Psoas muscle (tissue), 8 donors: ENCODE data around the gene NTNG1. TPM values are rescaled to one million over a fixed set of nuclear protein-coding genes. Genes with fewer than 3 reads are reported as not detected.
"Not testable (repeated sequence)": the region's sequence is repeated elsewhere in the genome, so short reads cannot be mapped to it uniquely, and the experiment has no call there.

Source experiments
- ATAC-seq, 4 donors: fragments of 200-7000 bp; cut with Tn5 transposase; one replicate each; pipeline ENCODE4 v1.9.1; 2020; ENCODE audit warnings: moderate library complexity in 3 of 4, mild to moderate bottlenecking in 2 of 4
- DNase-seq, 2 donors: peaks; one replicate each; pipeline ENCODE4 v3.0.0-alpha.2; 2020
- H3K27ac ChIP-seq: fragments of 200-600 bp; one replicate; pipeline ENCODE4 v1.8.0; 2022
- H3K27me3 ChIP-seq, 3 donors: fragments of 200-600 bp in 1 of 3; one replicate each; pipeline versions ENCODE4 v1.6.1 to v1.8.0; 2013 to 2022; ENCODE audit warnings: low read length in 2 of 3, mild to moderate bottlenecking in 2 of 3, moderate library complexity in 1 of 3; ENCODE audit not compliant: insufficient read depth in 3 of 3
- H3K36me3 ChIP-seq, 2 donors: fragments of 200-600 bp in 1 of 2; one replicate each; pipeline versions ENCODE4 v1.6.1 to v1.8.0; 2013 to 2022; ENCODE audit warnings: low read depth in 1 of 2, mild to moderate bottlenecking in 1 of 2, moderate library complexity in 1 of 2; ENCODE audit not compliant: insufficient read depth in 1 of 2
- H3K4me1 ChIP-seq: fragments of 200-600 bp; one replicate; pipeline ENCODE4 v1.8.0; 2022
- H3K4me3 ChIP-seq: fragments of 200-600 bp; one replicate; pipeline ENCODE4 v1.8.0; 2022; ENCODE audit warnings: mild to moderate bottlenecking
- H3K9me3 ChIP-seq: fragments of 200-600 bp; one replicate; pipeline ENCODE4 v1.8.0; 2022
- WGBS, 3 donors: extraction: QIAGEN DNeasy Blood & Tissue Kit; methylation state at CpG; one replicate each; pipeline versions ENCODE4 v1.1.6 to v1.1.7; 2013; 5-methylcytosine and 5-hydroxymethylcytosine counted together
- intact Hi-C, 2 donors: fragments of 100-400 bp; cut with DNase I; formaldehyde crosslinking; loops; one replicate each; pipeline versions ENCODE4 v1.11.0 to v1.14.2; 2022
- long read RNA-seq, 2 donors: library from polyadenylated mRNA; unstranded; transcript quantifications; one replicate each; pipeline ENCODE4 v2.0.0, GENCODE V29; 2021
- polyA plus RNA-seq, 3 donors: library from polyadenylated mRNA; stranded (reverse); fragments of 200-250 nt; gene quantifications; one replicate each; pipeline ENCODE4 v1.2.3, GENCODE V29; 2013
- total RNA-seq, 4 donors: library from RNA; stranded (reverse); fragmentation: NEBNext Ultra II Directional in 2 of 4; extraction: Animal tissue kit (Norgen Biotek cat#: 25700) in 2 of 4; gene quantifications; one replicate each; pipeline versions ENCODE4 v1.2.1 to v1.2.4, GENCODE V29; 2021 to 2023
- TF ChIP-seq, protein P1 (sequence below): fragments of 200-600 bp; IDR thresholded peaks from one replicate; pipeline ENCODE4 v1.8.0; 2022; ENCODE audit warnings: antibody characterized with exemption
- donor health status: healthy with polysubstance abuse.
- donor health status: DM: no; HTN: no; CAD: no; lungs with moderate emphysema.
- donor health status: Bipolar disorder and iron deficiency.
- donor health status: healthy.
- donor health status: DM: yes; HTN: yes; CAD: no.
- donor health status: DM: no; HTN: no; CAD: no.
- donor health status: DM: no; HTN: no; CAD: no.
- donor health status: DM: yes; HTN: yes; CAD: no.

NTNG1 gene
- under 1 TPM in 2 of 4 donors, not detected in 2; 0.27 to 0.34 TPM for total RNA-seq
- under 1 TPM in 1 of 3 donors, not detected in 2; 0.01 TPM for polyA plus RNA-seq
- long read RNA-seq, donor 1, result 0 reads
- long read RNA-seq, donor 2, result 0 reads

DNA sequence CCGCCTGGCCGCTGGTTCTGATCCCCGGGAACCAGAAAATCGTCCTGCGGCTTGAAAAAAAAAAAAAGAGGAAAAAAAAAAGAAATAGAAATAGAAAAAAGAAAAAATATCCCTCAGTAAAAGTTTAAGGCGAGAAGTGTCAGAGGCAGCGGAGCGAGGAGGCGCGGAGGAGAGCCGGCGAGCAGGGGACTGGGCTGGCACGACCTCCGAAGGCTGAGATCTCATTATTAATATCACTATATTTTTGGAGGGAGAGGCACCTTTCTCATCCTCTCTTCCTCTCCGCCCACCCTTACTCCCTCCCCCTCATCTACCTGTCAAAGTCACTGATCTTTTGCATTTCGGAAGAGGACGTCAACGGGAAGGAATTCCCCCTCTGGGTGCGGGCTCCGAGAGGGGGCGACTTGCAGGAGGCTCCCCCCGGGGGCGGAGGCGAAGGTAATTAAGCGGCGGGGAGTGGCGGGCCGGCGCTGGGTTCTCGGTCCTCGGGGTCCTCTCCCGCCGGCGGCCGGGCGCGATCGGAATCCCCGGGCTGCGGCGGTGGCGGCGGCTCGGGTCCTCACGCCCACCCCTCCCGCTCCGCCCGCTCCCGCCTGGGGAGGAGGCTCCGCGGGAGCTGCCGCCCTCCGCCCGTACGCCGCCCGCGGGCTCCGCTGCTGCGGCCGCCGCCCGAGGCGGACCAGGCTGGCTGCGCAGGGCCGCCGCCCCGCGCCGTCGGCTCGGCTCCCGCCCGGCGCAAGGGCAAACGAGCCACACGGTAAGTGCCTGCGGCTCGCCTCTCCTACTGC lies at the start of gene NTNG1:
TSS of gene NTNG1 (plus strand) at position 337 of the 788 bp plus-strand sequence.
- intact Hi-C loops, result no loop called here
- ATAC-seq (peak in 2 of 4 donors; percentile 23 to 44), DNase-seq (peak in 1 of 2 donors; percentile 39)
- no peaks in the 10 kb centered on the region for H3K36me3 ChIP-seq
- H3K4me3 ChIP-seq, result peak within 1 kb of the TSS; percentile 65
- peaks cover 8% of the 10 kb centered on the region for H3K4me1 ChIP-seq
- H3K27me3 ChIP-seq, result peaks cover 4 to 66% (median 13%) of the 10 kb centered on the region in 3 donors
- no peak within 1 kb of the TSS for H3K27ac ChIP-seq
- H3K9me3 ChIP-seq, result no peaks in the 10 kb centered on the region
- 1 to 2% (median 1%) methylated on average over 42 to 79 of the region's 79 CpGs for WGBS, 3 donors
- TF ChIP-seq, protein P1, sequence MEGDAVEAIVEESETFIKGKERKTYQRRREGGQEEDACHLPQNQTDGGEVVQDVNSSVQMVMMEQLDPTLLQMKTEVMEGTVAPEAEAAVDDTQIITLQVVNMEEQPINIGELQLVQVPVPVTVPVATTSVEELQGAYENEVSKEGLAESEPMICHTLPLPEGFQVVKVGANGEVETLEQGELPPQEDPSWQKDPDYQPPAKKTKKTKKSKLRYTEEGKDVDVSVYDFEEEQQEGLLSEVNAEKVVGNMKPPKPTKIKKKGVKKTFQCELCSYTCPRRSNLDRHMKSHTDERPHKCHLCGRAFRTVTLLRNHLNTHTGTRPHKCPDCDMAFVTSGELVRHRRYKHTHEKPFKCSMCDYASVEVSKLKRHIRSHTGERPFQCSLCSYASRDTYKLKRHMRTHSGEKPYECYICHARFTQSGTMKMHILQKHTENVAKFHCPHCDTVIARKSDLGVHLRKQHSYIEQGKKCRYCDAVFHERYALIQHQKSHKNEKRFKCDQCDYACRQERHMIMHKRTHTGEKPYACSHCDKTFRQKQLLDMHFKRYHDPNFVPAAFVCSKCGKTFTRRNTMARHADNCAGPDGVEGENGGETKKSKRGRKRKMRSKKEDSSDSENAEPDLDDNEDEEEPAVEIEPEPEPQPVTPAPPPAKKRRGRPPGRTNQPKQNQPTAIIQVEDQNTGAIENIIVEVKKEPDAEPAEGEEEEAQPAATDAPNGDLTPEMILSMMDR, result no peak

DNA sequence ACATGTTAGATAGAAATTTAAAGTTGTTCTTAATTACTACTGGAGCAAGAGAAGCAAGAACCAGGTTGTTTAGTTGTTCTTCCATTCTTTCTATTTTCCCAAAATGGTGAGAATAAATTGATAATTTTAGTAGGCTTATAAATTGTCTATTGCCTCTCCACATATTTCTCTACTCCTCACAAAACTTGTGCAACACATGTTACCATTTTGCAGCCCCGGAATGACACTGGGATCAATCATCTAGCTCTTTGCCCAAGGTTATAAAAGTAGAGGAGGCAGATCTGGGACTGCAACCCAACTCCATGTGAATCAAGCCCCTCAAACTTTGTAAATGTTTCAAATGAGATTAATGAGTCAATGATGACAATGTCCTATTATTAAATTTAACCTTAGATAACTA lies 49.4 kb upstream of the NTNG1 start:
- intact Hi-C loops, result no loop called here
- Histone ChIP-seq H3K4me3 (no peak overlapping the region), H3K9me3 (no peaks in the 10 kb centered on the region), H3K27me3 (peaks cover 0 to 2% (median 0%) of the 10 kb centered on the region in 3 donors), H3K36me3 (no peaks in the 10 kb centered on the region), H3K27ac (no peak overlapping the region), H3K4me1 (no peaks in the 10 kb centered on the region)
- ATAC-seq (no peak), DNase-seq (no peak)
- WGBS, 3 donors, result 79 to 97% (median 85%) methylated on average over 1 of the region's 1 CpG
- TF ChIP-seq, protein P1, result no peak

DNA sequence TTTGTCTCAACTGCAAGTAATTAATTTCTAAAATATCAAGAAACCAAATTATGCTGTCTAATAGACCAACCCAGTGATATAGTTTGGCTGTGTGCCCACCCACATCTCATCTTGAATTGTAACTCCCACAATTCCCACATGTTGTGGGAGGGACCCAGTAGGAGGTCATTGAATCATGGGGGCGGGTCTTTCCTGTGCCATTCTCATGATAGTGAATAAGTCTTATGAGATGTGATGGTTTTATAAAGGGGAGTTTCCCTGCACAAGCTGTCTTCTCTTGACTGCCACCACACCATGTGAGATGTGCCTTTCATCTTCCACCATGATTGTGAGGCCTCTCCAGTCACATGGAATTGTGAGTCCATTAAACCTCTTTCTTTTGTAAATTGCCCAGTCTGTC lies 47.4 kb upstream of the NTNG1 start:
- H3K27me3 ChIP-seq, H3K4me3 ChIP-seq, H3K9me3 ChIP-seq, ATAC-seq, H3K4me1 ChIP-seq, H3K27ac ChIP-seq, H3K36me3 ChIP-seq, DNase-seq, intact Hi-C loops: not testable (repeated sequence)
- 75 to 95% (median 83%) methylated on average over 1 of the region's 1 CpG for WGBS, 3 donors

DNA sequence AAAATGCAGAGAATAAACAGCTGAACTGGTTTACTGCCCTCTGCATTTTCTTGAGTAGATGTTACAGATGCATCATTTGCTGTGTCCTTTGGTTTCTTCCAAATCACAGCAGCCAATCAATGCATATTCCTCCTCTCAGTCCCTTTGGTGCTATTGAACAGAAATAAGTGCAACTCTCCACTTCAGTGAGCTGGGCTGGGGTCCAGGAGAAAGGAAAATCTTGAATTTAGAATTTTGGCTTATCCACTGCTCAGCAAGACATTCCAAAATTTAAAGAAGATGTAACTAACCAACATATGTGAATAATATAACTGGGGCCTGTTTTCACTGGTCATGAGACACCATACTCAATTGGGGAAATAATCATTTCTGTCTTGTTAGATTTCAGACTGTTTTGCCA lies 45.2 kb upstream of the NTNG1 start:
- Histone ChIP-seq H3K36me3 (no peaks in the 10 kb centered on the region), H3K4me1 (no peaks in the 10 kb centered on the region), H3K27me3 (no peaks in the 10 kb centered on the region), H3K4me3 (no peak overlapping the region), H3K27ac (no peak overlapping the region), H3K9me3 (no peaks in the 10 kb centered on the region)
- TF ChIP-seq, protein P1, result no peak
- DNase-seq, result no peak
- ATAC-seq, result no peak
- intact Hi-C loops, result no loop called here

DNA sequence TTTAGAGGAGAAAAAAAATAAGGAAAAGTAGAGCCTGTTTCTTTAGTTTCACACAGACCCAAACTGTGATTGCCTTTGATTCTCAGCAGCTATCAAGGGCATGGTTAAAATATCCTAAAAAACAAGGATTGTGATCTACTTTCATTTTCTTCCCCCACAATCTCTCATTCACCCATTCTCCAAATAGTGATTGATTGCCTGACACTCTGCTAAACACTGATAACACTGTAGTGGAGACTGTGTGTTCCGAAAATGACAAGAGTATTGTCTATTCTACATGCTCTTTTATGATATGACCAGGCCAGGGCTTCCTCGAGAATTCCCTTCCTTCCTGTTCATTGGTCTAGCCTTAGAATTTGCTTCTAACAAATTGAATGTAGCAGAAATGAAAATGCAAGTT lies 44.1 kb upstream of the NTNG1 start:
- Histone ChIP-seq H3K36me3 (no peaks in the 10 kb centered on the region), H3K4me3 (no peak overlapping the region), H3K27me3 (no peaks in the 10 kb centered on the region), H3K9me3 (no peaks in the 10 kb centered on the region), H3K27ac (no peak overlapping the region), H3K4me1 (no peaks in the 10 kb centered on the region)
- TF ChIP-seq, protein P1, result no peak
- intact Hi-C loops, result no loop called here
- DNase-seq, result no peak
- ATAC-seq, result no peak
- 53 to 68% (median 62%) methylated on average over 2 of the region's 2 CpGs for WGBS, 3 donors
